Astrocyte of the cerebellum (primary cell): Measurements from ENCODE around the gene TENM4.
"Not testable (repeated sequence)": the region's sequence is repeated elsewhere in the genome, so short reads cannot be mapped to it uniquely, and the experiment has no call there.

Source experiments
- DNase-seq: peaks from one replicate; pipeline ENCODE4 v3.0.0-alpha.2; 2011; ENCODE audit warnings: low read depth
- H3K4me3 ChIP-seq: 2 replicates; pipeline ENCODE4 v1.5.1; 2011; ENCODE audit warnings: mild to moderate bottlenecking, low read depth, low read length, moderate library complexity
- in situ Hi-C: cut with HindIII; loops from 2 replicates; pipeline ENCODE4 v1.10.0; 2017; ENCODE audit warnings: low sequenced_read_pairs
- TF ChIP-seq, protein P1 (sequence below): IDR thresholded peaks from 2 replicates; pipeline ENCODE4 v1.5.1; 2012; ENCODE audit warnings: low read length, low read depth, moderate library complexity, mild to moderate bottlenecking; ENCODE audit errors: missing control alignments

Gene TENM4

GRCh38 chr11:78982473-78982872 is 458.4 kb downstream of the TENM4 start:
- no peak overlapping the region for H3K4me3 ChIP-seq
- in situ Hi-C loops: no loop called here
- TF ChIP-seq, protein P1, sequence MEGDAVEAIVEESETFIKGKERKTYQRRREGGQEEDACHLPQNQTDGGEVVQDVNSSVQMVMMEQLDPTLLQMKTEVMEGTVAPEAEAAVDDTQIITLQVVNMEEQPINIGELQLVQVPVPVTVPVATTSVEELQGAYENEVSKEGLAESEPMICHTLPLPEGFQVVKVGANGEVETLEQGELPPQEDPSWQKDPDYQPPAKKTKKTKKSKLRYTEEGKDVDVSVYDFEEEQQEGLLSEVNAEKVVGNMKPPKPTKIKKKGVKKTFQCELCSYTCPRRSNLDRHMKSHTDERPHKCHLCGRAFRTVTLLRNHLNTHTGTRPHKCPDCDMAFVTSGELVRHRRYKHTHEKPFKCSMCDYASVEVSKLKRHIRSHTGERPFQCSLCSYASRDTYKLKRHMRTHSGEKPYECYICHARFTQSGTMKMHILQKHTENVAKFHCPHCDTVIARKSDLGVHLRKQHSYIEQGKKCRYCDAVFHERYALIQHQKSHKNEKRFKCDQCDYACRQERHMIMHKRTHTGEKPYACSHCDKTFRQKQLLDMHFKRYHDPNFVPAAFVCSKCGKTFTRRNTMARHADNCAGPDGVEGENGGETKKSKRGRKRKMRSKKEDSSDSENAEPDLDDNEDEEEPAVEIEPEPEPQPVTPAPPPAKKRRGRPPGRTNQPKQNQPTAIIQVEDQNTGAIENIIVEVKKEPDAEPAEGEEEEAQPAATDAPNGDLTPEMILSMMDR: no peak
- no peak for DNase-seq

GRCh38 chr11:78981153-78981552 is 459.7 kb downstream of the TENM4 start:
- in situ Hi-C loops: no loop called here
- TF ChIP-seq, protein P1: no peak

GRCh38 chr11:78978831-78979230 is 462.0 kb downstream of the TENM4 start:
- no peak overlapping the region for H3K4me3 ChIP-seq
- in situ Hi-C loops: no loop called here
- DNase-seq: no peak
- TF ChIP-seq, protein P1: no peak

More at GRCh38 chr11:78981153-78981552, 459.7 kb downstream of the TENM4 start:
- DNase-seq: no peak
- H3K4me3 ChIP-seq: no peak overlapping the region

GRCh38 chr11:78977848-78978247 is 463.0 kb downstream of the TENM4 start:
- in situ Hi-C loops, H3K4me3 ChIP-seq, DNase-seq: not testable (repeated sequence)

DNA sequence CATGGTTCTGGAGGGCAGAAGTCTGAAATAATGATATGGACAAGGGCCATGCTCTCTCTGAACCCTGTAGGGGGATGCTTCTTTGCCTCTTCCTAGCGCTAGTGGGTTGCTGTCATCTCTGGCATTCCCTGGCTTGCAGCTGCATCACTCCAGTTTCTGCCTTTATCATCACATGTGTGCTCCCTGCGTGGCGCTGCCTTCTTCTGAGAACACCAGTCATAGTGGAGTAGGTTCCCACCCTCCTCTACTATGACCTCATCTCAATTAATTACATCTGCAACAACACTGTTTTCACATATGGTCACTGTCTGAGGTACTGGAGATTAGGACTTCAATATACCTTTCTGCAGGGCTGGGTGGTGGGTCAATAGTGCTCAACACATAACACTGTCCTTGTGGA is 463.8 kb downstream of the TENM4 start:
- no peak for DNase-seq
- in situ Hi-C loops: no loop called here
- H3K4me3 ChIP-seq: no peak overlapping the region
- TF ChIP-seq, protein P1: no peak

GRCh38 chr11:78975081-78975480 is 465.7 kb downstream of the TENM4 start:
- DNase-seq: no peak

GRCh38 chr11:78973876-78974275 is 467.0 kb downstream of the TENM4 start:
- TF ChIP-seq, protein P1: no peak
- in situ Hi-C loops: no loop called here
- DNase-seq: no peak
- no peak overlapping the region for H3K4me3 ChIP-seq

More at GRCh38 chr11:78975081-78975480, 465.7 kb downstream of the TENM4 start:
- H3K4me3 ChIP-seq: no peak overlapping the region
- in situ Hi-C loops: no loop called here
- TF ChIP-seq, protein P1: no peak
